Activated T-cell treated with anti-CD3 and anti-CD28 coated beads for 1 hour (primary cell): ENCODE data around the gene PCDHB5.
"Not testable (repeated sequence)": the region's sequence is repeated elsewhere in the genome, so short reads cannot be mapped to it uniquely, and the experiment has no call there.

Experiments used
- DNase-seq: peaks from one replicate; pipeline ENCODE4 v3.0.0-alpha.2; 2020; ENCODE audit warnings: low read depth

Gene PCDHB5

GRCh38 chr5:141135030-141135717 lies at the start of gene PCDHB5:
PCDHB5 (plus strand) TSS chr5:141135206; CDS start chr5:141135435, 229 bp downstream.
- no peak for DNase-seq

- no peak for DNase-seq
These were observed 40.3 kb upstream of the PCDHB5 start, which contains the start of gene PCDHB2 for GRCh38 chr5:141094481-141095262. PCDHB2 (plus strand) TSS chr5:141094615; CDS start chr5:141094791, 176 bp downstream.

DNA sequence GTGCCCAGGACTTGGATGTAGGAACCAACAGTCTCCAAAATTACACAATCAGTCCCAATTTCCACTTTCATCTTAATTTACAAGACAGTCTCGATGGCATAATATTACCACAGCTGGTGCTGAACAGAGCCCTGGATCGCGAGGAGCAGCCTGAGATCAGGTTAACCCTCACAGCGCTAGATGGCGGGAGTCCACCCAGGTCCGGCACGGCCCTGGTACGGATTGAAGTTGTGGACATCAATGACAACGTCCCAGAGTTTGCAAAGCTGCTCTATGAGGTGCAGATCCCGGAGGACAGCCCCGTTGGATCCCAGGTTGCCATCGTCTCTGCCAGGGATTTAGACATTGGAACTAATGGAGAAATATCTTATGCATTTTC lies 39.8 kb upstream of the PCDHB5 start:
- no peak for DNase-seq

DNA sequence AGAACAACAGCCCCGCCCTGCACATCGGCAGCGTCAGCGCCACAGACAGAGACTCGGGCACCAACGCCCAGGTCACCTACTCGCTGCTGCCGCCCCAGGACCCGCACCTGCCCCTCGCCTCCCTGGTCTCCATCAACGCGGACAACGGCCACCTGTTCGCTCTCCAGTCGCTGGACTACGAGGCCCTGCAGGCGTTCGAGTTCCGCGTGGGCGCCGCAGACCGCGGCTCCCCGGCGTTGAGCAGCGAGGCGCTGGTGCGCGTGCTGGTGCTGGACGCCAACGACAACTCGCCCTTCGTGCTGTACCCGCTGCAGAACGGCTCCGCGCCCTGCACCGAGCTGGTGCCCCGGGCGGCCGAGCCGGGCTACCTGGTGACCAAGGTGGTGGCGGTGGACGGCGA lies 38.8 kb upstream of the PCDHB5 start:
- DNase-seq: not testable (repeated sequence)

GRCh38 chr5:141096586-141096985 lies 38.4 kb upstream of the PCDHB5 start:
- DNase-seq: not testable (repeated sequence)

DNA sequence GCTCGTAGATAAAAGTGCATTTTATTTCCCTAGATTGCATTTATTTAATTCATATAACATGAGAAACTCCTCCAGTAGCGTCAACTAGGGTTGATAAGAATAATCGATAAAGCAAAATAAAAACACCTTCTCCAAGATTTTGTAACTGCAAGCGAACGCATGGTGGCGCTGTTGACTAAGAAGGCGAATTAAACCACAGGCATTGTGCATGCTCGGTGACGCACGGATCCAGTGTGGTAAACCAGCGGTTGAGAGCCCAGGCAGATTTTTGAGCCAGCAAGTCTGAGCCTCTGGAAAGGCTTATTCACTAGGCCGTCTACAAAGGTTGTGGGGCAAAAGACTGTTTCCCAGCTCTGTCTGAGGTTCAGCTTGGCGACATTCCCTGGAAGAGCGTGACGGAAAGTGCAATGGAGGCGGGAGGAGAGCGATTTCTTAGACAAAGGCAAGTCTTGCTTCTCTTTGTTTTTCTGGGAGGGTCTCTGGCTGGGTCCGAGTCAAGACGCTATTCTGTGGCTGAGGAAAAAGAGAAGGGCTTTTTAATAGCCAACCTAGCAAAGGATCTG lies 34.7 kb upstream of the PCDHB5 start, which contains the start of gene PCDHB3:
Gene PCDHB3 (plus strand): TSS at position 231 of the 563 bp plus-strand sequence. CDS start 177 bp downstream, at position 408.
- DNase-seq: no peak

DNA sequence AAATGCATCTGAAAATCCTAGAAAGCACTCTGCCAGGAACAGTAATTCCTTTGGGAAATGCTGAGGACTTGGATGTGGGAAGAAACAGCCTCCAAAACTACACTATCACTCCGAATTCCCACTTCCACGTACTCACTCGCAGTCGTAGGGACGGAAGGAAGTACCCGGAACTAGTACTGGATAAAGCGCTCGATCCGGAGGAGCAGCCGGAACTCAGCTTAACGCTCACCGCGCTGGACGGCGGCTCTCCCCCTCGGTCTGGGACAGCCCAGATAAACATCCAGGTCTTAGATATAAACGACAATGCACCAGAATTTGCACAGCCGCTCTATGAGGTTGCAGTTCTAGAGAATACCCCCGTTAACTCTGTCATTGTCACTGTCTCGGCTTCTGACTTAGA lies 33.9 kb upstream of the PCDHB5 start:
- DNase-seq: no peak

DNA sequence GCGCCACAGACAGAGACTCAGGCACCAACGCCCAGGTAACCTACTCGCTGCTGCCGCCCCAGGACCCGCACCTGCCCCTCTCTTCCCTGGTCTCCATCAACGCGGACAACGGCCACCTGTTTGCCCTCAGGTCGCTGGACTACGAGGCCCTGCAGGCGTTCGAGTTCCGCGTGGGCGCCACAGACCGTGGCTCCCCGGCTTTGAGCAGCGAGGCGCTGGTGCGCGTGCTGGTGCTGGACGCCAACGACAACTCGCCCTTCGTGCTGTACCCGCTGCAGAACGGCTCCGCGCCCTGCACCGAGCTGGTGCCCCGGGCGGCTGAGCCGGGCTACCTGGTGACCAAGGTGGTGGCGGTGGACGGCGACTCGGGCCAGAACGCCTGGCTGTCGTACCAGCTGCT lies 32.9 kb upstream of the PCDHB5 start:
- not testable (repeated sequence) for DNase-seq

- DNase-seq: not testable (repeated sequence)
These were observed 32.5 kb upstream of the PCDHB5 start for GRCh38 chr5:141102471-141102870.

GRCh38 chr5:141105350-141105749 lies 29.7 kb upstream of the PCDHB5 start:
- no peak for DNase-seq

- no peak for DNase-seq
These were observed 15.8 kb upstream of the PCDHB5 start for GRCh38 chr5:141119250-141119649.

- no peak for DNase-seq
These were observed 13.4 kb upstream of the PCDHB5 start, which contains the start of gene PCDHB4 for GRCh38 chr5:141121563-141121962. PCDHB4 (plus strand) TSS chr5:141121818; CDS start chr5:141121999, 181 bp downstream.

DNA sequence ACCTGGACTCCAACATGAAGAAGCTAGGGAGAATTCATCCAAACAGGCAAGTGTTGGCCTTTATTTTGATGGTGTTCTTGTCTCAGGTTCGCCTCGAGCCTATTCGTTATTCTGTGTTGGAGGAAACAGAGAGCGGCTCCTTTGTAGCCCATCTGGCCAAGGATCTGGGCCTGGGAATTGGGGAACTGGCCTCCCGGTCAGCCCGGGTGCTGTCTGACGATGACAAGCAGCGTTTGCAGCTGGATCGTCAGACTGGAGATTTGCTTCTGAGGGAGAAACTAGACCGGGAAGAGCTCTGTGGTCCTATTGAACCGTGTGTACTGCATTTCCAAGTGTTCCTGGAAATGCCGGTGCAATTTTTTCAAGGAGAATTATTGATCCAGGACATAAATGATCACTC lies 13.0 kb upstream of the PCDHB5 start:
- no peak for DNase-seq

DNA sequence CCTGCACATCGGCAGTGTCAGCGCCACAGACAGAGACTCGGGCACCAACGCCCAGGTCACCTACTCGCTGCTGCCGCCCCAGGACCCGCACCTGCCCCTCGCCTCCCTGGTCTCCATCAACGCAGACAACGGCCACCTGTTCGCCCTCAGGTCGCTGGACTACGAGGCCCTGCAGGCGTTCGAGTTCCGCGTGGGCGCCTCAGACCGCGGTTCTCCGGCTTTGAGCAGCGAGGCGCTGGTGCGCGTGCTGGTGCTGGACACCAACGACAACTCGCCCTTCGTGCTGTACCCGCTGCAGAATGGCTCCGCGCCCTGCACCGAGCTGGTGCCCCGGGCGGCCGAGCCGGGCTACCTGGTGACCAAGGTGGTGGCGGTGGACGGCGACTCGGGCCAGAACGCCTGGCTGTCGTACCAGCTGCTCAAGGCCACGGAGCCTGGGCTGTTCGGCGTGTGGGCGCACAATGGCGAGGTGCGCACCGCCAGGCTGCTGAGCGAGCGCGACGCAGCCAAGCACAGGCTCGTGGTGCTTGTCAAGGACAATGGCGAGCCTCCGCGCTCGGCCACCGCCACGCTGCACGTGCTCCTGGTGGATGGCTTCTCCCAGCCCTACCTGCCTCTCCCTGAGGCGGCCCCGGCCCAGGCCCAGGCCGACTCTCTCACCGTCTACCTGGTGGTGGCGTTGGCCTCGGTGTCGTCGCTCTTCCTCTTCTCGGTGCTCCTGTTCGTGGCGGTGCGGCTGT lies 11.4 kb upstream of the PCDHB5 start:
- not testable (repeated sequence) for DNase-seq

GRCh38 chr5:141127305-141127704 lies 7.7 kb upstream of the PCDHB5 start:
- DNase-seq: no peak

DNA sequence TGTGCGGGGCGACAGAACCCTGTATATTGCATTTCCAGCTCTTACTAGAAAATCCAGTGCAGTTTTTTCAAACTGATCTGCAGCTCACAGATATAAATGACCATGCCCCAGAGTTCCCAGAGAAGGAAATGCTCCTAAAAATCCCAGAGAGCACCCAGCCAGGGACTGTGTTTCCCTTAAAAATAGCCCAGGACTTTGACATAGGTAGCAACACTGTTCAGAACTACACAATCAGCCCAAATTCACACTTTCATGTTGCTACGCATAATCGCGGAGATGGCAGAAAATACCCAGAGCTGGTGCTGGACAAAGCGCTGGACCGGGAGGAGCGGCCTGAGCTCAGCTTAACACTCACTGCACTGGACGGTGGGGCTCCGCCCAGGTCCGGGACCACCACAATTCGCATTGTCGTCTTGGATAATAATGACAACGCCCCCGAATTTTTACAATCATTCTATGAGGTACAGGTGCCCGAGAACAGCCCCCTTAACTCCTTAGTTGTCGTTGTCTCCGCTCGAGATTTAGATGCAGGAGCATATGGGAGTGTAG lies 786 bp downstream of the PCDHB5 start:
- DNase-seq: no peak

DNA sequence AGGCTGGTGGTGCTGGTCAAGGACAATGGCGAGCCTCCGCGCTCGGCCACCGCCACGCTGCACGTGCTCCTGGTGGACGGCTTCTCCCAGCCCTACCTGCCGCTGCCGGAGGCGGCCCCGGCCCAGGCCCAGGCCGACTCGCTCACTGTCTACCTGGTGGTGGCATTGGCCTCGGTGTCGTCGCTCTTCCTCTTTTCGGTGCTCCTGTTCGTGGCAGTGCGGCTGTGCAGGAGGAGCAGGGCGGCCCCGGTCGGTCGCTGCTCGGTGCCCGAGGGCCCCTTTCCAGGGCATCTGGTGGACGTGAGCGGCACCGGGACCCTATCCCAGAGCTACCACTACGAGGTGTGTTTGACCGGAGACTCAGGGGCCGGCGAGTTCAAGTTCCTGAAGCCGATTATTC lies 2.3 kb downstream of the PCDHB5 start:
- DNase-seq: not testable (repeated sequence)

- DNase-seq: no peak
These were observed 14.8 kb downstream of the PCDHB5 start, which contains the start of gene PCDHB6 for GRCh38 chr5:141149812-141150211. PCDHB6 (plus strand) TSS chr5:141150057; CDS start chr5:141150258, 201 bp downstream.

- no peak for DNase-seq
These were observed 15.4 kb downstream of the PCDHB5 start for GRCh38 chr5:141150224-141150992.

GRCh38 chr5:141150993-141151325 lies 16.0 kb downstream of the PCDHB5 start:
- DNase-seq: no peak

- not testable (repeated sequence) for DNase-seq
These were observed 16.6 kb downstream of the PCDHB5 start for GRCh38 chr5:141151632-141152031.
